IMR-90 (cell line): ENCODE results near the gene ENTPD1. TPM values are rescaled to one million over a fixed set of nuclear protein-coding genes. Genes with fewer than 3 reads are reported as not detected.

Experiments used
- ATAC-seq: fragments of 200-7000 bp; cut with Tn5 transposase; 2 replicates; pipeline ENCODE4 v1.9.1; 2020; ENCODE audit warnings: low read depth, mild to moderate bottlenecking, moderate library complexity
- BruUV-seq: library from RNA; stranded (reverse); fragments of 400-500 nt; replicated peaks from 2 replicates; lab custom pipeline; 2021; lab: Mats Ljungman, UMichigan
- CTCF ChIA-PET: fragments of 300-600 bp; formaldehyde crosslinking; extraction: SDS; loops from one replicate; lab custom pipeline; 2021; ENCODE audit warnings: antibody characterized with exemption; lab: Yijun Ruan, JAX
- POLR2A ChIA-PET: fragments of 300-600 bp; sonication (Branson Sonifier 250); formaldehyde crosslinking; loops from one replicate; lab custom pipeline; 2022; ENCODE audit warnings: antibody characterized with exemption; ENCODE audit not compliant: unreplicated experiment; lab: Charles Lee
- DNase-seq: peaks from one replicate; pipeline ENCODE4 v3.0.0; 2013
- H2AFZ ChIP-seq: replicated peaks from 2 replicates; pipeline ENCODE3; 2013; ENCODE audit warnings: low read length, mild to moderate bottlenecking; ENCODE audit not compliant: poor library complexity
- H2AK5ac ChIP-seq: 2 replicates; pipeline ENCODE4 v1.6.1; 2013; ENCODE audit warnings: low read depth, low read length, inconsistent platforms
- H2AK9ac ChIP-seq: replicated peaks from 2 replicates; pipeline ENCODE3; 2013; ENCODE audit warnings: mild to moderate bottlenecking, low read depth, low read length, moderate library complexity; ENCODE audit not compliant: poor library complexity
- H2BK120ac ChIP-seq: 2 replicates; pipeline ENCODE4 v1.6.1; 2013; ENCODE audit warnings: low read depth, low read length, inconsistent platforms
- H2BK15ac ChIP-seq: 3 replicates; pipeline ENCODE4 v1.6.1; 2013; ENCODE audit warnings: low read depth, low read length, inconsistent platforms
- H2BK20ac ChIP-seq: 2 replicates; pipeline ENCODE4 v1.6.1; 2013; ENCODE audit warnings: low read depth, mild to moderate bottlenecking, inconsistent platforms, low read length, moderate library complexity
- H2BK5ac ChIP-seq: 2 replicates; pipeline ENCODE4 v1.6.1; 2013; ENCODE audit warnings: mild to moderate bottlenecking, low read depth, low read length, inconsistent platforms; ENCODE audit not compliant: poor library complexity, severe bottlenecking
- H3K14ac ChIP-seq: replicated peaks from 2 replicates; pipeline ENCODE4 v1.6.1; 2013; ENCODE audit warnings: low read depth, low read length, inconsistent platforms
- H3K18ac ChIP-seq: 2 replicates; pipeline ENCODE4 v1.6.1; 2013; ENCODE audit warnings: low read depth, low read length, control low read depth
- H3K23ac ChIP-seq: 2 replicates; pipeline ENCODE4 v1.6.1; 2013; ENCODE audit warnings: low read depth, low read length, inconsistent platforms
- H3K27ac ChIP-seq: 2 replicates; pipeline ENCODE4 v1.5.1; 2013; ENCODE audit warnings: mild to moderate bottlenecking, control low read depth, low read length; ENCODE audit not compliant: insufficient read depth
- H3K27me3 ChIP-seq: 2 replicates; pipeline ENCODE4 v1.6.1; 2013; ENCODE audit warnings: low read length; ENCODE audit not compliant: control insufficient read depth, insufficient read depth
- H3K36me3 ChIP-seq: 2 replicates; pipeline ENCODE4 v1.6.1; 2013; ENCODE audit warnings: low read length, mixed read lengths; ENCODE audit not compliant: control insufficient read depth, insufficient read depth
- H3K4ac ChIP-seq: 2 replicates; pipeline ENCODE4 v1.6.1; 2013; ENCODE audit warnings: low read depth, low read length, inconsistent platforms
- H3K4me1 ChIP-seq: 2 replicates; pipeline ENCODE4 v1.6.1; 2013; ENCODE audit warnings: low read length, mixed read lengths; ENCODE audit not compliant: control insufficient read depth, insufficient read depth
- H3K4me2 ChIP-seq: 2 replicates; pipeline ENCODE4 v1.6.1; 2013; ENCODE audit warnings: low read depth, mild to moderate bottlenecking, control low read depth, low read length, moderate library complexity
- H3K4me3 ChIP-seq: 2 replicates; pipeline ENCODE4 v1.5.1; 2013; ENCODE audit warnings: low read depth, mild to moderate bottlenecking, control low read depth, low read length, moderate library complexity; ENCODE audit not compliant: insufficient read depth
- H3K56ac ChIP-seq: 2 replicates; pipeline ENCODE4 v1.6.1; 2013; ENCODE audit warnings: low read length, inconsistent platforms; ENCODE audit not compliant: insufficient read depth; ENCODE audit errors: extremely low read depth
- H3K79me1 ChIP-seq, 2 experiments: 2 replicates each; pipeline ENCODE4 v1.6.1; 2013; ENCODE audit warnings: low read length in 2 of 2, inconsistent platforms in 1 of 2, low read depth in 1 of 2
- H3K9ac ChIP-seq: 2 replicates; pipeline ENCODE4 v1.6.1; 2013; ENCODE audit warnings: low read depth, low read length, control low read depth
- H3K9me1 ChIP-seq: 2 replicates; pipeline ENCODE4 v1.6.1; 2013; ENCODE audit warnings: low read length, inconsistent platforms; ENCODE audit not compliant: insufficient read depth
- H3K9me3 ChIP-seq: 2 replicates; pipeline ENCODE4 v1.6.1; 2013; ENCODE audit warnings: low read length; ENCODE audit not compliant: control insufficient read depth, insufficient read depth
- H4K20me1 ChIP-seq: 2 replicates; pipeline ENCODE4 v1.6.1; 2013; ENCODE audit warnings: low read length, inconsistent platforms; ENCODE audit not compliant: insufficient read depth
- H4K5ac ChIP-seq: 2 replicates; pipeline ENCODE4 v1.6.1; 2013; ENCODE audit warnings: mild to moderate bottlenecking, low read depth, low read length, control low read depth
- H4K8ac ChIP-seq, 2 experiments: 2 replicates each; pipeline ENCODE4 v1.6.1; 2013; ENCODE audit warnings: low read depth in 2 of 2, low read length in 2 of 2, control low read depth in 1 of 2, inconsistent platforms in 1 of 2
- H4K91ac ChIP-seq: 2 replicates; pipeline ENCODE4 v1.6.1; 2013; ENCODE audit warnings: low read depth, low read length, inconsistent platforms; ENCODE audit not compliant: insufficient read depth
- MAFK ChIP-seq: IDR thresholded peaks from 2 replicates; pipeline ENCODE4 v1.6.1; 2012; ENCODE audit warnings: low read depth, low read length, improper control_type of control experiment
- RCOR1 ChIP-seq: IDR thresholded peaks from 2 replicates; pipeline ENCODE4 v1.6.1; 2012; ENCODE audit warnings: mild to moderate bottlenecking, low read length, improper control_type of control experiment; ENCODE audit not compliant: insufficient replicate concordance
- WGBS, 2 experiments: methylation state at CpG; one replicate each; pipeline versions ENCODE4 v1.1.5 to v1.1.7; 2013; ENCODE audit warnings: missing lambda C conversion rate in 2 of 2; ENCODE audit not compliant: insufficient read length in 1 of 2; ENCODE audit errors: extremely low coverage in 2 of 2; 5-methylcytosine and 5-hydroxymethylcytosine counted together
- dilution Hi-C: fragments of 300-500 bp; cut with HindIII; formaldehyde crosslinking; loops from one replicate; pipeline ENCODE4 v1.14.3; 2018; ENCODE audit warnings: low sequenced_read_pairs; ENCODE audit not compliant: unreplicated experiment
- in situ Hi-C: fragments of 300-500 bp; cut with MboI; formaldehyde crosslinking; loops from 3 replicates; pipeline ENCODE4 v1.14.3; 2019; ENCODE audit warnings: low sequenced_read_pairs, inconsistent platforms, mixed read lengths
- intact Hi-C: fragments of 100-400 bp; cut with micrococcal nuclease; formaldehyde crosslinking; loops from 2 replicates; pipeline ENCODE4 v1.10.0; 2022
- polyA plus RNA-seq, 3 experiments: library from polyadenylated mRNA; depleted of rRNA; stranded (reverse); fragments of >200 nt; gene quantifications; 2 replicates each; pipeline ENCODE4 v1.2.3, GENCODE V29; 2012; ENCODE audit warnings: low replicate concordance in 1 of 3
- total RNA-seq: library from RNA; depleted of rRNA; stranded (reverse); fragments of >200 nt; gene quantifications from 2 replicates; pipeline ENCODE4 v1.2.3, GENCODE V29; 2012

ENTPD1 gene
- total and polyA plus RNA-seq, 2 of the 4 experiments (the other 2 are of a cell fraction), result under 0.01 TPM; not detected in 1

- dilution Hi-C loops, result no loop called here
- H2BK120ac ChIP-seq, result no peak overlapping the region
- no peak overlapping the region for H3K18ac ChIP-seq
- no peaks in the 10 kb centered on the region for H4K20me1 ChIP-seq
- H3K9ac ChIP-seq, result no peak overlapping the region
- H3K4ac ChIP-seq, result no peak overlapping the region
- no peaks in the 10 kb centered on the region for H3K27me3 ChIP-seq
- H4K5ac ChIP-seq, result no peak overlapping the region
- H3K79me1 ChIP-seq, result no peaks in the 10 kb centered on the region
- no peak overlapping the region for H3K14ac ChIP-seq
- H4K8ac ChIP-seq, result no peak overlapping the region
- TF ChIP-seq MAFK (no peak), RCOR1 (no peak)
- no peak overlapping the region for H2BK20ac ChIP-seq
- WGBS, 2 experiments, result no CpG with 5 or more reads among the region's 3 CpGs
- no peak overlapping the region for H3K27ac ChIP-seq
- ChIA-PET CTCF (interaction anchor here (2.9 kb wide), 1 partner anchor 35 kb away, joined by 18 read pairs; the partner anchor contains the start of gene TCTN3), POLR2A (interaction anchor here (0.7 kb wide), 1 partner anchor 98 kb away, joined by 5 read pairs; no protein-coding TSS in a partner anchor)
- ATAC-seq (no peak), DNase-seq (no peak)
- H4K91ac ChIP-seq, result no peak overlapping the region
- in situ Hi-C loops, result no loop called here
- no peak overlapping the region for H3K56ac ChIP-seq
- no peaks in the 10 kb centered on the region for H3K36me3 ChIP-seq
- no peak overlapping the region for H3K4me2 ChIP-seq
- no peak overlapping the region for H2AK9ac ChIP-seq
- H3K4me3 ChIP-seq, result no peak overlapping the region
- no peak overlapping the region for H3K23ac ChIP-seq
- BruUV-seq, result no TSS peak
- no peak overlapping the region for H2BK15ac ChIP-seq
- H3K9me1 ChIP-seq, result no peaks in the 10 kb centered on the region
- peaks cover 4% of the 10 kb centered on the region; the same call in 1 of the 2 replicates for H3K9me3 ChIP-seq
- H2BK5ac ChIP-seq, result no peak overlapping the region
- no peak overlapping the region for H2AK5ac ChIP-seq
- intact Hi-C loops, result loop anchor here (2.0 kb wide), 1 partner anchor 35 kb away; no protein-coding TSS in a partner anchor
- H2AFZ ChIP-seq, result no peak overlapping the region
- H3K4me1 ChIP-seq, result no peaks in the 10 kb centered on the region
Observed at GRCh38 chr10:95729323-95730055, 26.5 kb upstream of the ENTPD1 start.
